GM10248 (cell line): ENCODE measurements around the gene SERPINB8.
"Not testable (repeated sequence)": the region's sequence is repeated elsewhere in the genome, so short reads cannot be mapped to it uniquely, and the experiment has no call there.

Experiments used
- CTCF ChIA-PET: fragments of 300-600 bp; sonication (Branson Sonifier 250); formaldehyde crosslinking; extraction: SDS; loops from one replicate; lab custom pipeline; 2021; ENCODE audit warnings: antibody characterized with exemption; lab: Yijun Ruan, JAX
- POLR2A ChIA-PET: fragments of 350-650 bp; sonication (Branson Sonifier 250); formaldehyde crosslinking; extraction: SDS; loops from one replicate; lab custom pipeline; 2020; ENCODE audit warnings: antibody characterized with exemption; lab: Yijun Ruan, JAX
- DNase-seq: peaks from one replicate; pipeline ENCODE4 v3.0.0; 2012; ENCODE audit errors: extremely low spot score
- TF ChIP-seq, protein P1 (sequence below): IDR thresholded peaks from 2 replicates; pipeline ENCODE4 v1.5.1; 2012; ENCODE audit warnings: mild to moderate bottlenecking, low read depth; ENCODE audit errors: extremely low read depth, missing control alignments, control extremely low read depth

SERPINB8 gene

GRCh38 chr18:63936156-63936931, 33.5 kb upstream of the SERPINB8 start:
- ChIA-PET POLR2A (interaction anchor here (0.6 kb wide), 1 partner anchor 34 kb away, joined by 3 read pairs; no protein-coding TSS in a partner anchor), CTCF (interaction anchor here (0.7 to 6.6 kb wide), 51 partner anchors 9 to 422 kb away, joined by 3 to 83 read pairs (median 6); partner anchors contain the start of genes HMSD, SERPINB10 and SERPINB2)
- DNase-seq: peak; percentile 88
- TF ChIP-seq, protein P1, sequence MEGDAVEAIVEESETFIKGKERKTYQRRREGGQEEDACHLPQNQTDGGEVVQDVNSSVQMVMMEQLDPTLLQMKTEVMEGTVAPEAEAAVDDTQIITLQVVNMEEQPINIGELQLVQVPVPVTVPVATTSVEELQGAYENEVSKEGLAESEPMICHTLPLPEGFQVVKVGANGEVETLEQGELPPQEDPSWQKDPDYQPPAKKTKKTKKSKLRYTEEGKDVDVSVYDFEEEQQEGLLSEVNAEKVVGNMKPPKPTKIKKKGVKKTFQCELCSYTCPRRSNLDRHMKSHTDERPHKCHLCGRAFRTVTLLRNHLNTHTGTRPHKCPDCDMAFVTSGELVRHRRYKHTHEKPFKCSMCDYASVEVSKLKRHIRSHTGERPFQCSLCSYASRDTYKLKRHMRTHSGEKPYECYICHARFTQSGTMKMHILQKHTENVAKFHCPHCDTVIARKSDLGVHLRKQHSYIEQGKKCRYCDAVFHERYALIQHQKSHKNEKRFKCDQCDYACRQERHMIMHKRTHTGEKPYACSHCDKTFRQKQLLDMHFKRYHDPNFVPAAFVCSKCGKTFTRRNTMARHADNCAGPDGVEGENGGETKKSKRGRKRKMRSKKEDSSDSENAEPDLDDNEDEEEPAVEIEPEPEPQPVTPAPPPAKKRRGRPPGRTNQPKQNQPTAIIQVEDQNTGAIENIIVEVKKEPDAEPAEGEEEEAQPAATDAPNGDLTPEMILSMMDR: peak; percentile 74

DNA sequence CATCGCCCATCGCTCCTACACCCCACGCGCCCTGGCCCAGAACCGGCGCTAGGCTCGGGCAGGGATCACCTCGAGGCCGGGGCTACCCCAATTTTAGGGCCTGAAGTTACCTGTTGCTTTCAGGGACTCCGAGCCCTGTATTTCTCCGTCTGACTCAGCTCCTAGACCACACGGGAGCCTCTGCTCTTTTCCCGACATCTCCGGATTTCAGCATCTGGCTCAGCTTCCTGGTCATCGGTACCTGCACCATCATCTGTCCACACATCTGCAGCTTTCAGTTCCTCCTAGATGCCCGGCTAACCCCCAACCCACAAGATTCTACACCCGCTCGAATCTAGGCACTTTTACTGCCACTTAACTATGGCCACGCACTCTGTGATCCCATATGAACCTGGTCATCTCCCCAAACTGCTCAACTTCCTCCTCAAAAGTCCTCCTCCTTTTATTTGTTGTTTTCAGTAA, 32.9 kb upstream of the SERPINB8 start:
- no peak for DNase-seq
- ChIA-PET CTCF (interaction anchor here (0.7 to 6.6 kb wide), 45 partner anchors 9 to 422 kb away, joined by 3 to 83 read pairs (median 6); partner anchors contain the start of genes HMSD, SERPINB10 and SERPINB2), POLR2A (interaction anchor here (0.6 kb wide), 1 partner anchor 34 kb away, joined by 3 read pairs; no protein-coding TSS in a partner anchor)
- TF ChIP-seq, protein P1: no peak

GRCh38 chr18:63940008-63940407, 29.9 kb upstream of the SERPINB8 start:
- DNase-seq: no peak
- ChIA-PET POLR2A (no interaction called here), CTCF (no interaction called here)
- TF ChIP-seq, protein P1: no peak

GRCh38 chr18:63940543-63941050, 29.3 kb upstream of the SERPINB8 start:
- DNase-seq, POLR2A ChIA-PET: not testable (repeated sequence)
- CTCF ChIA-PET: interaction anchor here (1.2 to 1.3 kb wide), 2 partner anchors 11 to 23 kb away, joined by 4 read pairs; no protein-coding TSS in a partner anchor

GRCh38 chr18:63947051-63947790, 22.7 kb upstream of the SERPINB8 start:
- TF ChIP-seq, protein P1: no peak
- POLR2A ChIA-PET: no interaction called here
- CTCF ChIA-PET: interaction anchor here (3.9 kb wide), 1 partner anchor 10 kb away, joined by 26 read pairs; no protein-coding TSS in a partner anchor
- DNase-seq: no peak

- ChIA-PET CTCF (interaction anchor here (1.3 to 3.9 kb wide), 4 partner anchors 12 to 125 kb away, joined by 3 to 34 read pairs (median 8); no protein-coding TSS in a partner anchor), POLR2A (interaction anchor here (0.7 kb wide), 1 partner anchor 21 kb away, joined by 3 read pairs; no protein-coding TSS in a partner anchor)
- peak; percentile 83 for DNase-seq
- TF ChIP-seq, protein P1: peak; percentile 40
These were observed 20.7 kb upstream of the SERPINB8 start, which contains the start of gene HMSD for GRCh38 chr18:63949068-63949737. Gene HMSD, plus strand, starts transcription at chr18:63949301. Its CDS starts 4,155 bp downstream, at chr18:63953456.
